ENCODE results near the gene ARHGEF17. TPM values are rescaled to one million over a fixed set of nuclear protein-coding genes. Genes with fewer than 3 reads are reported as not detected.

The ARHGEF17 gene
- total and polyA plus RNA-seq, 2 donors (not counting 1 experiment from before 2014, with no cell fraction given) = 42.8 to 43.1 TPM

- H3K79me2 ChIP-seq (ENCODE audit: control insufficient read depth, insufficient read depth, low read length) = no peaks in the 10 kb centered on the region
- no peak overlapping the region for H3K9ac ChIP-seq (ENCODE audit: insufficient read depth, low read length)
- H3K9me3 ChIP-seq (ENCODE audit: control insufficient read depth, insufficient read depth, low read depth, low read length) = no peaks in the 10 kb centered on the region
- H2AFZ ChIP-seq (ENCODE audit: low read length) = no peak overlapping the region
- no peak overlapping the region for H3K27ac ChIP-seq (ENCODE audit: insufficient read depth, low read length)
- no peak overlapping the region for H3K4me2 ChIP-seq (ENCODE audit: extremely low read depth, insufficient read depth, low read length)
- H3K36me3 ChIP-seq (ENCODE audit: control insufficient read depth, insufficient read depth, low read length) = peaks cover 64% of the 10 kb centered on the region
- no peaks in the 10 kb centered on the region for H3K27me3 ChIP-seq (ENCODE audit: control insufficient read depth, insufficient read depth, low read length)
- TF ChIP-seq CTCF (conservative IDR thresholded peaks at IDR 0.05 in 1 of 2, IDR thresholded peaks at IDR 0.05 in 1 of 2; ENCODE audit: low read depth in 1 of 2, low read length in 2 of 2) (no peak), EZH2 (IDR thresholded peaks at IDR 0.05; ENCODE audit: low read length, missing control alignments) (no peak)
- H4K20me1 ChIP-seq (ENCODE audit: control insufficient read depth, extremely low read depth, insufficient read depth, low read length) = no peaks in the 10 kb centered on the region
- peaks cover 24% of the 10 kb centered on the region for H3K4me1 ChIP-seq (ENCODE audit: control insufficient read depth, extremely low read depth, insufficient read depth, low read length)
- no peak for DNase-seq (ENCODE audit: low read depth in 2 of 2)
- H3K4me3 ChIP-seq (replicated peaks in 1 of 4; ENCODE audit: control extremely low read depth in 1 of 4, insufficient read depth in 1 of 4, low read depth in 3 of 4, low read length in 4 of 4) = no peak overlapping the region
These were observed 54.1 kb downstream of the ARHGEF17 start for GRCh38 chr11:73361953-73362776.

DNA sequence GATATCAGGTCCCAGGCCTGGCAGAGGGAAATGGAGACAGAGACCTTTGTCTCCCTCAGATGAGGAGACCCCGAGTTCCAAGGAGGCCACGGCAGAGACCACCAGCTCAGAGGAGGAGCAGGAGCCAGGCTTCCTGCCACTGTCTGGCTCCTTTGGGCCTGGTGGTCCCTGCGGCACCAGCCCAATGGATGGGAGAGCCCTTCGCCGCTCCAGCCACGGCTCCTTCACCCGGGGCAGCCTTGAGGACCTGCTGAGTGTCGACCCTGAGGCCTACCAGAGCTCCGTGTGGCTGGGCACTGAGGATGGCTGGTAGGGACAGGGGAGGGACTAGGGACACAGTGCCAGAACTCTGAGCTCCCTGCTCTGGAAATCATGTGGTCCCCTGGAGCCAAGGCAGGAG, 55.1 kb downstream of the ARHGEF17 start:
- no peak overlapping the region for H2AFZ ChIP-seq (ENCODE audit: low read length)

More for the DNA sequence above, 55.1 kb downstream of the ARHGEF17 start:
- H3K9me3 ChIP-seq (ENCODE audit: control insufficient read depth, insufficient read depth, low read depth, low read length) = no peaks in the 10 kb centered on the region
- peaks cover 63% of the 10 kb centered on the region for H3K36me3 ChIP-seq (ENCODE audit: control insufficient read depth, insufficient read depth, low read length)
- H4K20me1 ChIP-seq (ENCODE audit: control insufficient read depth, extremely low read depth, insufficient read depth, low read length) = no peaks in the 10 kb centered on the region
- H3K27ac ChIP-seq (ENCODE audit: insufficient read depth, low read length) = no peak overlapping the region
- H3K27me3 ChIP-seq (ENCODE audit: control insufficient read depth, insufficient read depth, low read length) = no peaks in the 10 kb centered on the region
- H3K4me2 ChIP-seq (ENCODE audit: extremely low read depth, insufficient read depth, low read length) = no peak overlapping the region
- no peaks in the 10 kb centered on the region for H3K79me2 ChIP-seq (ENCODE audit: control insufficient read depth, insufficient read depth, low read length)
- no peak overlapping the region for H3K9ac ChIP-seq (ENCODE audit: insufficient read depth, low read length)
- H3K4me3 ChIP-seq (replicated peaks in 1 of 4; ENCODE audit: control extremely low read depth in 1 of 4, insufficient read depth in 1 of 4, low read depth in 3 of 4, low read length in 4 of 4) = no peak overlapping the region
- H3K4me1 ChIP-seq (ENCODE audit: control insufficient read depth, extremely low read depth, insufficient read depth, low read length) = peaks cover 14% of the 10 kb centered on the region
- no peak for DNase-seq (ENCODE audit: low read depth in 2 of 2)
- TF ChIP-seq EZH2 (IDR thresholded peaks at IDR 0.05; ENCODE audit: low read length, missing control alignments) = no peak
- no peak for TF ChIP-seq CTCF (conservative IDR thresholded peaks at IDR 0.05 in 1 of 2, IDR thresholded peaks at IDR 0.05 in 1 of 2; ENCODE audit: low read depth in 1 of 2, low read length in 2 of 2)
